HCT116 (cell line): ENCODE measurements around the gene RNF31. TPM values are rescaled to one million over a fixed set of nuclear protein-coding genes. Genes with fewer than 3 reads are reported as not detected.
A peak's percentile ranks its signal among the peaks of the same experiment; 100 is the strongest.

Experiments
- ATAC-seq: fragments of 200-7000 bp; cut with Tn5 transposase; 2 replicates; pipeline ENCODE4 v1.9.1; 2020; ENCODE audit warnings: mild to moderate bottlenecking, moderate library complexity
- BruUV-seq: library from RNA; stranded (reverse); fragments of 400-500 nt; replicated peaks from 2 replicates; lab custom pipeline; 2021; lab: Mats Ljungman, UMichigan
- CTCF ChIA-PET: fragments of 300-600 bp; sonication (Branson Sonifier 250); formaldehyde crosslinking; loops from one replicate; lab custom pipeline; 2021; ENCODE audit warnings: antibody characterized with exemption; lab: Charles Lee
- POLR2A ChIA-PET: fragments of 300-600, 350-600 bp; sonication (Branson Sonifier 250); formaldehyde crosslinking; loops from one replicate; lab custom pipeline; 2021; ENCODE audit warnings: antibody characterized with exemption; lab: Charles Lee
- RAD21 ChIA-PET, 2 experiments: fragments of 300-600 bp; sonication (Branson Sonifier 250); formaldehyde crosslinking; loops; one replicate each; lab custom pipeline; 2023; ENCODE audit warnings: low total read pairs in 2 of 2; ENCODE audit not compliant: uncharacterized antibody in 2 of 2, unreplicated experiment in 2 of 2, low non-redundant PET in 1 of 2; lab: Charles Lee
- DNase-seq: peaks from one replicate; pipeline ENCODE4 v3.0.0-alpha.2; 2010; ENCODE audit warnings: low read depth, low spot score
- H2AFZ ChIP-seq: fragments of 200-600 bp; shearing (Covaris generic), sonication (generic); 2 replicates; pipeline ENCODE4 v1.6.1; 2017; ENCODE audit warnings: low read depth, mixed run types, mixed read lengths, antibody characterized with exemption, low read length; ENCODE audit not compliant: poor library complexity, severe bottlenecking
- H3K27ac ChIP-seq: 2 replicates; pipeline ENCODE4 v1.5.1; 2012; ENCODE audit warnings: low read depth, low read length
- H3K27me3 ChIP-seq: fragments of 200-600 bp; sonication (generic); 2 replicates; pipeline ENCODE4 v1.6.1; 2016; ENCODE audit warnings: mixed run types, low read length, mixed read lengths; ENCODE audit not compliant: insufficient read depth
- H3K36me3 ChIP-seq, 2 experiments: fragments of 200-500 bp in 1 of 2; fragments of 200-600 bp in 1 of 2; sonication (Bioruptor generic) in 1 of 2; sonication (generic) in 1 of 2; 2 replicates each; pipeline versions ENCODE4 v1.5.1 to v1.6.1; 2014 to 2016; ENCODE audit warnings: low read length in 2 of 2, inconsistent platforms in 1 of 2, mixed read lengths in 1 of 2, mixed run types in 1 of 2; ENCODE audit not compliant: insufficient read depth in 2 of 2, control insufficient read depth in 1 of 2
- H3K4me1 ChIP-seq, 2 experiments: fragments of 200-600 bp in 1 of 2; sonication (generic) in 1 of 2; 2 replicates each; pipeline versions ENCODE4 v1.5.1 to v1.6.1; 2012 to 2017; ENCODE audit warnings: low read length in 2 of 2, inconsistent platforms in 1 of 2, mild to moderate bottlenecking in 1 of 2, mixed read lengths in 1 of 2, mixed run types in 1 of 2, moderate library complexity in 1 of 2; ENCODE audit not compliant: insufficient read depth in 2 of 2, control insufficient read depth in 1 of 2
- H3K4me2 ChIP-seq: fragments of 200-600 bp; sonication (generic); 2 replicates; pipeline ENCODE4 v1.6.1; 2017; ENCODE audit warnings: mixed run types, low read length, mixed read lengths
- H3K4me3 ChIP-seq, 2 experiments: fragments of 200-600 bp in 1 of 2; sonication (generic) in 1 of 2; replicated peaks in 1 of 2; 2 replicates each; pipeline ENCODE4 v1.5.1; 2011 to 2016; ENCODE audit warnings: low read length in 2 of 2, control low read depth in 1 of 2, low read depth in 1 of 2, mild to moderate bottlenecking in 1 of 2, mixed read lengths in 1 of 2, mixed run types in 1 of 2
- H3K79me2 ChIP-seq: fragments of 200-600 bp; sonication (generic); 2 replicates; pipeline ENCODE4 v1.6.1; 2017; ENCODE audit warnings: mild to moderate bottlenecking, mixed run types, low read length, moderate library complexity, mixed read lengths; ENCODE audit not compliant: insufficient read depth
- H3K9ac ChIP-seq: fragments of 200-600 bp; sonication (generic); 2 replicates; pipeline ENCODE4 v1.6.1; 2016; ENCODE audit warnings: low read length, mixed read lengths
- H3K9me2 ChIP-seq: fragments of 200-600 bp; sonication (generic), shearing (Covaris generic); 2 replicates; pipeline ENCODE4 v1.6.1; 2017; ENCODE audit warnings: mixed run types, mild to moderate bottlenecking, moderate library complexity; ENCODE audit not compliant: insufficient read depth
- H3K9me3 ChIP-seq, 2 experiments: fragments of 200-500 bp in 1 of 2; fragments of 200-600 bp in 1 of 2; sonication (Bioruptor generic) in 1 of 2; sonication (generic) in 1 of 2; 2 replicates each; pipeline ENCODE4 v1.6.1; 2014 to 2017; ENCODE audit warnings: low read length in 2 of 2, mixed read lengths in 2 of 2, inconsistent platforms in 1 of 2, low read depth in 1 of 2, mild to moderate bottlenecking in 1 of 2, mixed run types in 1 of 2, moderate library complexity in 1 of 2; ENCODE audit not compliant: control insufficient read depth in 1 of 2, insufficient read depth in 1 of 2
- H4K20me1 ChIP-seq: fragments of 200-600 bp; sonication (generic), shearing (Covaris generic); 2 replicates; pipeline ENCODE4 v1.6.1; 2017; ENCODE audit warnings: mixed run types, mild to moderate bottlenecking, moderate library complexity; ENCODE audit not compliant: insufficient read depth
- CBX3 ChIP-seq: IDR thresholded peaks from 2 replicates; pipeline ENCODE4 v1.6.1; 2012; ENCODE audit warnings: low read depth
- CEBPB ChIP-seq: IDR thresholded peaks from 2 replicates; pipeline ENCODE4 v1.6.1; 2012; ENCODE audit warnings: low read depth
- EGR1 ChIP-seq: IDR thresholded peaks from 2 replicates; pipeline ENCODE4 v1.6.1; 2012; ENCODE audit warnings: low read depth
- JUND ChIP-seq: IDR thresholded peaks from 2 replicates; pipeline ENCODE4 v1.6.1; 2012
- SP1 ChIP-seq: IDR thresholded peaks from 2 replicates; pipeline ENCODE4 v1.6.1; 2012; ENCODE audit warnings: low read depth
- YY1 ChIP-seq: IDR thresholded peaks from 2 replicates; pipeline ENCODE4 v1.6.1; 2011; ENCODE audit warnings: low read length, low read depth, moderate library complexity, mild to moderate bottlenecking; ENCODE audit not compliant: insufficient replicate concordance; ENCODE audit errors: extremely low read depth
- intact Hi-C: fragments of 100-400 bp; cut with micrococcal nuclease; formaldehyde crosslinking; loops from 2 replicates; pipeline ENCODE4 v1.10.0; 2022
- total RNA-seq: library from RNA; stranded (reverse); gene quantifications from one replicate; pipeline ENCODE4 v1.2.1, GENCODE V29; 2021; ENCODE audit not compliant: unreplicated experiment
- TF ChIP-seq, protein P1 (sequence below): IDR thresholded peaks from 2 replicates; pipeline ENCODE4 v1.6.1; 2011; ENCODE audit warnings: mild to moderate bottlenecking, low read length, moderate library complexity; ENCODE audit not compliant: insufficient replicate concordance; ENCODE audit errors: extremely low read depth
- TF ChIP-seq, protein P2 (sequence below), 3 experiments: fragments of 200-600 bp in 1 of 3; sonication (generic) in 1 of 3; IDR thresholded peaks in 2 of 3; conservative IDR thresholded peaks in 1 of 3; 2 replicates each; pipeline ENCODE4 v1.5.1; 2012 to 2017; ENCODE audit warnings: low read depth in 2 of 3, low read length in 2 of 3, antibody characterized with exemption in 1 of 3, borderline replicate concordance in 1 of 3, control low read depth in 1 of 3, mild to moderate bottlenecking in 1 of 3, mixed read lengths in 1 of 3, mixed run types in 1 of 3, moderate library complexity in 1 of 3; ENCODE audit not compliant: insufficient read depth in 1 of 3
- TF ChIP-seq, protein P3 (sequence below): IDR thresholded peaks from 2 replicates; pipeline ENCODE4 v1.6.1; 2012; ENCODE audit warnings: low read depth

Gene RNF31
- total RNA-seq, 1 experiment from 2014 or later, result 78.0 TPM

DNA sequence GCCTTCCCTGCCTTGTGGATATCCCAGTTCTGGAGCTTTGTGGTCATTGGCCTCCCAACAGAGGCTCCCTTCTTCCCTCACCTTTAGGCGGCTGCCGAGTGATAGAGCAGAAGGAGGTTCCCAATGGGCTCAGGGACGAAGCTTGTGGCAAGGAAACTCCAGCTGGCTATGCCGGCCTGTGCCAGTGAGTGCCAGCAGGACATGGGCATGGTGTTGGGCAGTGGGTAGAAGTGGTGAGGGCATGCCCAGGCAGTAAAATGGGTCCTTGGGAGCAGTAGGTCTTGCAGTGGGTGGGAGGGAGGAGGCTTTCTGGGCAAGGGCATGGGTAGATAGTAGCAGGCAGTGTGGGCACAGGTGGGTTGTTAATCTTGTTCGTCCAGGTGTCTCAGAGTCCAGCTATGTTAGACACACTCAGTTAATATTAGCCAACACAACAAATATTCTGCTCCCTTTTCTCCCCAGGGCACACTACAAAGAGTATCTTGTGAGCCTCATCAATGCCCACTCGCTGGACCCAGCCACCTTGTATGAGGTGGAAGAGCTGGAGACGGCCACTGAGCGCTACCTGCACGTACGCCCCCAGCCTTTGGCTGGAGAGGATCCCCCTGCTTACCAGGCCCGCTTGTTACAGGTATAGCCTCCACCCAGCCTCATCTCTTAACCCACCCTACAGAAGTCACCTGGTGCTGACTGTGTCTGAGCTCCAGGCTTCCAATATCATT, 12.6 kb downstream of the RNF31 start:
- ChIA-PET POLR2A (interaction anchor here (1.0 to 3.1 kb wide), 5 partner anchors 13 to 82 kb away, joined by 3 to 18 read pairs (median 9); partner anchors contain the start of genes DCAF11, NRL, PCK2 and PSME2), RAD21 (interaction anchor here in 1 of 2 experiments (1.1 kb wide), 1 partner anchor 102 kb away, joined by 3 read pairs; no protein-coding TSS in a partner anchor)
- peaks cover 15 to 21% of the 10 kb centered on the region in 2 experiments for H3K4me1 ChIP-seq
- no peak for TF ChIP-seq JUND
- TF ChIP-seq, protein P1, sequence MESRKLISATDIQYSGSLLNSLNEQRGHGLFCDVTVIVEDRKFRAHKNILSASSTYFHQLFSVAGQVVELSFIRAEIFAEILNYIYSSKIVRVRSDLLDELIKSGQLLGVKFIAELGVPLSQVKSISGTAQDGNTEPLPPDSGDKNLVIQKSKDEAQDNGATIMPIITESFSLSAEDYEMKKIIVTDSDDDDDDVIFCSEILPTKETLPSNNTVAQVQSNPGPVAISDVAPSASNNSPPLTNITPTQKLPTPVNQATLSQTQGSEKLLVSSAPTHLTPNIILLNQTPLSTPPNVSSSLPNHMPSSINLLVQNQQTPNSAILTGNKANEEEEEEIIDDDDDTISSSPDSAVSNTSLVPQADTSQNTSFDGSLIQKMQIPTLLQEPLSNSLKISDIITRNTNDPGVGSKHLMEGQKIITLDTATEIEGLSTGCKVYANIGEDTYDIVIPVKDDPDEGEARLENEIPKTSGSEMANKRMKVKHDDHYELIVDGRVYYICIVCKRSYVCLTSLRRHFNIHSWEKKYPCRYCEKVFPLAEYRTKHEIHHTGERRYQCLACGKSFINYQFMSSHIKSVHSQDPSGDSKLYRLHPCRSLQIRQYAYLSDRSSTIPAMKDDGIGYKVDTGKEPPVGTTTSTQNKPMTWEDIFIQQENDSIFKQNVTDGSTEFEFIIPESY, result no peak
- no peak for TF ChIP-seq EGR1
- no peak for TF ChIP-seq CBX3
- TF ChIP-seq, protein P2, sequence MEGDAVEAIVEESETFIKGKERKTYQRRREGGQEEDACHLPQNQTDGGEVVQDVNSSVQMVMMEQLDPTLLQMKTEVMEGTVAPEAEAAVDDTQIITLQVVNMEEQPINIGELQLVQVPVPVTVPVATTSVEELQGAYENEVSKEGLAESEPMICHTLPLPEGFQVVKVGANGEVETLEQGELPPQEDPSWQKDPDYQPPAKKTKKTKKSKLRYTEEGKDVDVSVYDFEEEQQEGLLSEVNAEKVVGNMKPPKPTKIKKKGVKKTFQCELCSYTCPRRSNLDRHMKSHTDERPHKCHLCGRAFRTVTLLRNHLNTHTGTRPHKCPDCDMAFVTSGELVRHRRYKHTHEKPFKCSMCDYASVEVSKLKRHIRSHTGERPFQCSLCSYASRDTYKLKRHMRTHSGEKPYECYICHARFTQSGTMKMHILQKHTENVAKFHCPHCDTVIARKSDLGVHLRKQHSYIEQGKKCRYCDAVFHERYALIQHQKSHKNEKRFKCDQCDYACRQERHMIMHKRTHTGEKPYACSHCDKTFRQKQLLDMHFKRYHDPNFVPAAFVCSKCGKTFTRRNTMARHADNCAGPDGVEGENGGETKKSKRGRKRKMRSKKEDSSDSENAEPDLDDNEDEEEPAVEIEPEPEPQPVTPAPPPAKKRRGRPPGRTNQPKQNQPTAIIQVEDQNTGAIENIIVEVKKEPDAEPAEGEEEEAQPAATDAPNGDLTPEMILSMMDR (IDR thresholded peaks at IDR 0.05 in 2 of 3, conservative IDR thresholded peaks at IDR 0.05 in 1 of 3; ENCODE audit: borderline replicate concordance in 1 of 3, insufficient read depth in 1 of 3, low read depth in 2 of 3, low read length in 2 of 3), result no peak
- TF ChIP-seq CEBPB, result no peak
- no peak for TF ChIP-seq YY1
- no peak for TF ChIP-seq SP1
- TF ChIP-seq, protein P3, sequence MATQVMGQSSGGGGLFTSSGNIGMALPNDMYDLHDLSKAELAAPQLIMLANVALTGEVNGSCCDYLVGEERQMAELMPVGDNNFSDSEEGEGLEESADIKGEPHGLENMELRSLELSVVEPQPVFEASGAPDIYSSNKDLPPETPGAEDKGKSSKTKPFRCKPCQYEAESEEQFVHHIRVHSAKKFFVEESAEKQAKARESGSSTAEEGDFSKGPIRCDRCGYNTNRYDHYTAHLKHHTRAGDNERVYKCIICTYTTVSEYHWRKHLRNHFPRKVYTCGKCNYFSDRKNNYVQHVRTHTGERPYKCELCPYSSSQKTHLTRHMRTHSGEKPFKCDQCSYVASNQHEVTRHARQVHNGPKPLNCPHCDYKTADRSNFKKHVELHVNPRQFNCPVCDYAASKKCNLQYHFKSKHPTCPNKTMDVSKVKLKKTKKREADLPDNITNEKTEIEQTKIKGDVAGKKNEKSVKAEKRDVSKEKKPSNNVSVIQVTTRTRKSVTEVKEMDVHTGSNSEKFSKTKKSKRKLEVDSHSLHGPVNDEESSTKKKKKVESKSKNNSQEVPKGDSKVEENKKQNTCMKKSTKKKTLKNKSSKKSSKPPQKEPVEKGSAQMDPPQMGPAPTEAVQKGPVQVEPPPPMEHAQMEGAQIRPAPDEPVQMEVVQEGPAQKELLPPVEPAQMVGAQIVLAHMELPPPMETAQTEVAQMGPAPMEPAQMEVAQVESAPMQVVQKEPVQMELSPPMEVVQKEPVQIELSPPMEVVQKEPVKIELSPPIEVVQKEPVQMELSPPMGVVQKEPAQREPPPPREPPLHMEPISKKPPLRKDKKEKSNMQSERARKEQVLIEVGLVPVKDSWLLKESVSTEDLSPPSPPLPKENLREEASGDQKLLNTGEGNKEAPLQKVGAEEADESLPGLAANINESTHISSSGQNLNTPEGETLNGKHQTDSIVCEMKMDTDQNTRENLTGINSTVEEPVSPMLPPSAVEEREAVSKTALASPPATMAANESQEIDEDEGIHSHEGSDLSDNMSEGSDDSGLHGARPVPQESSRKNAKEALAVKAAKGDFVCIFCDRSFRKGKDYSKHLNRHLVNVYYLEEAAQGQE, result no peak
- TF ChIP-seq, all 23 proteins: peak for 0
- BruUV-seq, result no TSS peak
- no peak for ATAC-seq
- H3K27ac ChIP-seq, result peak overlapping the region; percentile 84
- H4K20me1 ChIP-seq, result no peaks in the 10 kb centered on the region
- no peak overlapping the region for H3K4me2 ChIP-seq
- intact Hi-C loops, result loop anchor here (2.0 kb wide), 1 partner anchor 45 kb away; the partner anchor contains the start of genes DCAF11 and NRL
- peaks cover 27 to 44% of the 10 kb centered on the region in 2 experiments; a peak in 3 of 4 replicates for H3K36me3 ChIP-seq
- H3K9ac ChIP-seq, result no peak overlapping the region
- no peaks in the 10 kb centered on the region for H3K27me3 ChIP-seq
- H3K4me3 ChIP-seq, result no peak overlapping the region
- no peaks in the 10 kb centered on the region for H3K79me2 ChIP-seq
- H3K9me3 ChIP-seq, result no peaks in the 10 kb centered on the region
- H2AFZ ChIP-seq, result no peak overlapping the region
- no peaks in the 10 kb centered on the region for H3K9me2 ChIP-seq
- no peak for DNase-seq
- CTCF ChIA-PET, result interaction anchor here (1.0 to 3.2 kb wide), 6 partner anchors 13 to 51 kb away, joined by 3 to 19 read pairs (median 7); partner anchors contain the start of genes EMC9, PSME1, PSME2 and RNF31
